Measurements from ENCODE around the gene CCDC148. TPM values are rescaled to one million over a fixed set of nuclear protein-coding genes. Genes with fewer than 3 reads are reported as not detected.

CCDC148 gene
- total RNA-seq, 4 donors from 2014 or later = not detected

DNA sequence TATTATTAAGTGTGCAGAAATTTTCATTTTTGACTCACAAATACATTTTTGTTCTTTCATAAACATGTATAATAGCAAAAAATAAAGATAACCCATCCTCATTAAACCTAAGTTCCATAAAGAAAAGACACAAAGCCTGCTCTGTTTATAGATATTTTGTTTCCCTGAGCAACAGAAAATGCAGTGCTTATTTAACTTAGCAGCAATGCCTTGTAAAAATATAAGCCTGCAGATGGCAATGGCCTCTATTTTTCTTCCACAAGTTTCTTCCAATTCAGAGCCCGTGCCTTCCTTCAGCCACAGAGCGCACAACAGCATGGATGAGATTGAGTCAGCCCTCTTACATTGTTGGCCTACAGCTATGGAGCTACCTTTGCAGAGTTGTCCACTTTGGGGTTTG is 43.8 kb upstream of the CCDC148 start:
- Histone ChIP-seq H3K27ac (no peak overlapping the region), H3K4me1 (no peaks in the 10 kb centered on the region), H3K9me3 (no peaks in the 10 kb centered on the region), H3K36me3 (no peaks in the 10 kb centered on the region), H3K4me3 (no peak overlapping the region), H3K27me3 (no peaks in the 10 kb centered on the region)
- DNase-seq = no peak
- TF ChIP-seq, protein P1, sequence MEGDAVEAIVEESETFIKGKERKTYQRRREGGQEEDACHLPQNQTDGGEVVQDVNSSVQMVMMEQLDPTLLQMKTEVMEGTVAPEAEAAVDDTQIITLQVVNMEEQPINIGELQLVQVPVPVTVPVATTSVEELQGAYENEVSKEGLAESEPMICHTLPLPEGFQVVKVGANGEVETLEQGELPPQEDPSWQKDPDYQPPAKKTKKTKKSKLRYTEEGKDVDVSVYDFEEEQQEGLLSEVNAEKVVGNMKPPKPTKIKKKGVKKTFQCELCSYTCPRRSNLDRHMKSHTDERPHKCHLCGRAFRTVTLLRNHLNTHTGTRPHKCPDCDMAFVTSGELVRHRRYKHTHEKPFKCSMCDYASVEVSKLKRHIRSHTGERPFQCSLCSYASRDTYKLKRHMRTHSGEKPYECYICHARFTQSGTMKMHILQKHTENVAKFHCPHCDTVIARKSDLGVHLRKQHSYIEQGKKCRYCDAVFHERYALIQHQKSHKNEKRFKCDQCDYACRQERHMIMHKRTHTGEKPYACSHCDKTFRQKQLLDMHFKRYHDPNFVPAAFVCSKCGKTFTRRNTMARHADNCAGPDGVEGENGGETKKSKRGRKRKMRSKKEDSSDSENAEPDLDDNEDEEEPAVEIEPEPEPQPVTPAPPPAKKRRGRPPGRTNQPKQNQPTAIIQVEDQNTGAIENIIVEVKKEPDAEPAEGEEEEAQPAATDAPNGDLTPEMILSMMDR (IDR thresholded peaks at IDR 0.05) = no peak
- TF ChIP-seq POLR2A (IDR thresholded peaks at IDR 0.05) = no peak

GRCh38 chr2:158499383-158499782 is 42.8 kb upstream of the CCDC148 start:
- Histone ChIP-seq H3K4me1 (no peaks in the 10 kb centered on the region), H3K4me3 (no peak overlapping the region), H3K27me3 (no peaks in the 10 kb centered on the region), H3K9me3 (no peaks in the 10 kb centered on the region), H3K27ac (no peak overlapping the region), H3K36me3 (no peaks in the 10 kb centered on the region)
- DNase-seq = no peak
- no peak for TF ChIP-seq POLR2A (IDR thresholded peaks at IDR 0.05)

GRCh38 chr2:158498749-158499136 is 42.2 kb upstream of the CCDC148 start:
- H3K27ac ChIP-seq = no peak overlapping the region
- no peak overlapping the region for H3K4me3 ChIP-seq
- TF ChIP-seq, protein P1 (IDR thresholded peaks at IDR 0.05) = no peak
- no peak for TF ChIP-seq POLR2A (IDR thresholded peaks at IDR 0.05)
- H3K27me3 ChIP-seq = no peaks in the 10 kb centered on the region
- no peaks in the 10 kb centered on the region for H3K9me3 ChIP-seq
- DNase-seq = no peak
- no peaks in the 10 kb centered on the region for H3K4me1 ChIP-seq
- no peaks in the 10 kb centered on the region for H3K36me3 ChIP-seq

DNA sequence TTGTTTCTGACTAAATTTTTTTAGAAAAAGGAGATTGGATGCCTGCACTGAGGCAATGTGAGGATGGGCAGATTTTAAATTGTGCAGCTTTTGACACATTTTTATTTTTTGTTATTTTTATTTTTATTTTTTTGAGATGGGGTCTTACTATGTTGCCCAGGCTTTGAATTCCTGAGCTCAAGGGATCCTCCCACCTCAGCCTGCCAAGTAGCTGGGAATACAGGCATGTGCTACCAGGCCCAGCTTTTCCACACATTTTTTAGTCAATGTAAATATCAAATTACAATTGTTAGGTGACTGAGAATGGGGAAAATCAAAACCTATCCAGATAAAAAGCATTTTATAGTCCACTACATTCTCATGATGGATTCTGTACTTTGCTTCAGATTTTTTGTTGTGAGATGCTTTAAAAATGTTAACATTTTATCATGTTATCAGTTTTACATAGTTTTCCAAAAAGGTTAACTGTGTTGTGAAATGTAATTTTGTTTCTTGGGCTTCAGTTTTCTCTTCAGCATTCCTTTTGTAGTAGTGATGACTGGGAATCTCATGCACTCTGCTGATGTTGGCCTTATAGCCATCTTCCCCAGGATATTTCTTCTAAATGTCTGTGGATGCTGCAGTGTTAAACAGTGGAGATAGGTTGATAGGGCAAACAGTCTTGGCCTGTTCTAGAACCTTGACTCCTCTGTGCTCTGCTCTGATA is 41.6 kb upstream of the CCDC148 start:
- no peaks in the 10 kb centered on the region for H3K27me3 ChIP-seq
- no peaks in the 10 kb centered on the region for H3K36me3 ChIP-seq
- no peaks in the 10 kb centered on the region for H3K9me3 ChIP-seq
- H3K4me1 ChIP-seq = no peaks in the 10 kb centered on the region
- DNase-seq = no peak
- no peak overlapping the region for H3K4me3 ChIP-seq
- no peak for TF ChIP-seq POLR2A (IDR thresholded peaks at IDR 0.05)
- TF ChIP-seq, protein P1 (IDR thresholded peaks at IDR 0.05) = no peak
- no peak overlapping the region for H3K27ac ChIP-seq

DNA sequence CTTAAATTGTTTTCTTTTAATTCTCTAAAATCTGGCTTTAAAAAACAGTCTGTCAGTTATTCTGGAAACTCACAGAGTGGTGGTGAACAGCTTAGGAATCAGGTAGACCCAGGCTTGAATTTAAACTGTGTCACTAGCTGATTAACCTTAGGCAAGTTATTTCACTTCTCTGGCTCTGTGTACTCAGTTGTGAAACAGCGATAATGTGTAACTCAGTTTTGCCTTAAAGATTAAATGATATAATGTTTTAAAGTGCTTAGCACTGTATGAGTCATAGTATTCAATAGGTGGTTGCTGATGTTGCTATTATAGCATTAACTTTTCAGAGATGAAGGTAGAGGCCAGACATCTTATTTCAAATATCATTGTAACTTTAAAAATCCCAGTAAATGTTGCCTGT is 40.9 kb upstream of the CCDC148 start:
- TF ChIP-seq POLR2A (IDR thresholded peaks at IDR 0.05) = no peak
- TF ChIP-seq, protein P1 (IDR thresholded peaks at IDR 0.05) = no peak
- no peaks in the 10 kb centered on the region for H3K4me1 ChIP-seq
- no peak overlapping the region for H3K27ac ChIP-seq
- no peak overlapping the region for H3K4me3 ChIP-seq
- H3K9me3 ChIP-seq = no peaks in the 10 kb centered on the region
- no peak for DNase-seq
- H3K27me3 ChIP-seq = no peaks in the 10 kb centered on the region
- no peaks in the 10 kb centered on the region for H3K36me3 ChIP-seq

DNA sequence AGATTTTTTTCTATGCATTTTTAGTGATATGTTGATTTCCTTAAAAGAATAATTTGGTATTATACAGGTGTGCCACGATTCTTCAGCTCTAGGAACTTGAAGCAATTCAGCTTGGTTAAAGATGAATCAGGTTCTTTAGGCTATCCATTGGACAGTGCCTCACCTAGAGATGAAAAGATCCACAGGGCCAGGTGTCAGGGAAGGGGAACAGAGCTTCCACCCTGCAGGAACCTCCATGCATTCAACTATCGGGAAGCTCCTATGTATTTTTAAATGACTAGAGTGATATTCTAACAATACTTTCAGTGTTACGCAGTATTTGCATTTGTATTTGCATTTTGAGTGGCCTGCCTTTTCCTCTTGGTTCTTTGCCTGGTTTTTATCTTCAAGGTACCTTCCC is 40.4 kb upstream of the CCDC148 start:
- H3K36me3 ChIP-seq = no peaks in the 10 kb centered on the region
- H3K4me3 ChIP-seq = no peak overlapping the region
- H3K4me1 ChIP-seq = no peaks in the 10 kb centered on the region
- TF ChIP-seq, protein P1 (IDR thresholded peaks at IDR 0.05) = no peak
- TF ChIP-seq POLR2A (IDR thresholded peaks at IDR 0.05) = no peak
- DNase-seq = no peak
- no peaks in the 10 kb centered on the region for H3K9me3 ChIP-seq
- H3K27me3 ChIP-seq = no peaks in the 10 kb centered on the region
- no peak overlapping the region for H3K27ac ChIP-seq

All from Peyer's patch (tissue), 4 donors.